ENCODE data around the gene RAB5A. TPM values are rescaled to one million over a fixed set of nuclear protein-coding genes. Genes with fewer than 3 reads are reported as not detected.

RAB5A gene
- total and polyA plus RNA-seq, 2 donors (not counting 3 experiments of a cell fraction or from before 2014, with no cell fraction given), result 20.6 to 63.8 TPM

- BruUV-seq (replicated peaks), result no TSS peak
- dilution Hi-C loops (cut with MboI; ENCODE audit: extremely low pct_ligation_motif_present, low sequenced_read_pairs), result no loop called here
These were observed 43.2 kb upstream of the RAB5A start for GRCh38 chr3:19903649-19904048.

DNA sequence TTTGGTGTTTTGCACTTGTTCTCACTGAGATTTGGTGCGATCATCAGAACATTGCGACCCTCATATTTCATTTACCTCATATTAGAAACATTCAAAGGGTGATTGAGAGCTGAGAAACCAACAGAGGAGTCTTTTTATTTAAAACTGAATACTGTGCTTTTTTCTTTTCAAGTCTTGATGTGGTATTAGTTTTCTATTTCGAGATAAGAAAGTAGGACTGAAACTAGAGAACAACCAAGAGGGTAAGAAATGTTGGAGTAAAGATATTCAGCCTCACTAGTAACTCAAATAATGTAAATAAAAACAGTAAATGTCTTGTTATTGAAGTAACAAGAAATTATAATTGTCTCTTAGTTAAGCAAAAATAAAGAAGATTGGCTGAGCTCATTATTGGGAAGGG, 39.4 kb upstream of the RAB5A start:
- no TSS peak for BruUV-seq (replicated peaks)
- POLR2A ChIA-PET, result no interaction called here
- Histone ChIP-seq H3K9me1 (replicated peaks; ENCODE audit: control insufficient read depth, extremely low read depth, insufficient read depth, low read length) (no peaks in the 10 kb centered on the region), H3K4me3 (replicated peaks in 1 of 3; ENCODE audit: insufficient read depth in 1 of 3, low read depth in 1 of 3, low read length in 3 of 3) (no peak overlapping the region), H3K9ac (replicated peaks; ENCODE audit: extremely low read depth, insufficient read depth, low read length) (no peak overlapping the region), H3K27me3 (ENCODE audit: control insufficient read depth in 2 of 2, insufficient read depth in 2 of 2, low read length in 2 of 2) (no peaks in the 10 kb centered on the region), H2AFZ (ENCODE audit: low read depth, low read length) (no peak overlapping the region), H4K20me1 (replicated peaks; ENCODE audit: control insufficient read depth, extremely low read depth, insufficient read depth, low read length) (no peaks in the 10 kb centered on the region), H3K4me2 (ENCODE audit: insufficient read depth, low read length) (no peak overlapping the region), H3K79me2 (ENCODE audit: control insufficient read depth, insufficient read depth, low read length) (no peaks in the 10 kb centered on the region), H3K4me1 (ENCODE audit: control insufficient read depth, extremely low read depth, insufficient read depth, low read length) (no peaks in the 10 kb centered on the region), H3K27ac (ENCODE audit: insufficient read depth, low read depth, low read length) (no peak overlapping the region), H3K9me3 (replicated peaks; ENCODE audit: control insufficient read depth, insufficient read depth, low read length) (no peaks in the 10 kb centered on the region), H3K36me3 (ENCODE audit: control insufficient read depth in 2 of 2, extremely low read depth in 1 of 2, insufficient read depth in 2 of 2, low read length in 2 of 2) (no peaks in the 10 kb centered on the region)
- TF ChIP-seq POLR2AphosphoS5 (IDR thresholded peaks at IDR 0.05; ENCODE audit: insufficient read depth, low read depth, low read length), result no peak
- TF ChIP-seq, protein P1, sequence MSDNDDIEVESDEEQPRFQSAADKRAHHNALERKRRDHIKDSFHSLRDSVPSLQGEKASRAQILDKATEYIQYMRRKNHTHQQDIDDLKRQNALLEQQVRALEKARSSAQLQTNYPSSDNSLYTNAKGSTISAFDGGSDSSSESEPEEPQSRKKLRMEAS (IDR thresholded peaks at IDR 0.05; ENCODE audit: insufficient read depth, insufficient read length), result no peak
- DNase-seq (ENCODE audit: low read depth, low spot score) (no peak), FAIRE-seq (no peak)
- CTCF ChIA-PET, result no interaction called here
- intact Hi-C loops (cut with micrococcal nuclease) (no loop called here), dilution Hi-C loops (cut with MboI; ENCODE audit: extremely low pct_ligation_motif_present, low sequenced_read_pairs) (no loop called here)

More at GRCh38 chr3:19903649-19904048, 43.2 kb upstream of the RAB5A start:
- Histone ChIP-seq H4K20me1 (replicated peaks; ENCODE audit: control insufficient read depth, extremely low read depth, insufficient read depth, low read length) (no peaks in the 10 kb centered on the region), H3K36me3 (ENCODE audit: control insufficient read depth in 2 of 2, extremely low read depth in 1 of 2, insufficient read depth in 2 of 2, low read length in 2 of 2) (no peaks in the 10 kb centered on the region), H3K4me1 (ENCODE audit: control insufficient read depth, extremely low read depth, insufficient read depth, low read length) (no peaks in the 10 kb centered on the region), H3K4me3 (replicated peaks in 1 of 3; ENCODE audit: insufficient read depth in 1 of 3, low read depth in 1 of 3, low read length in 3 of 3) (no peak overlapping the region), H3K27me3 (ENCODE audit: control insufficient read depth in 2 of 2, insufficient read depth in 2 of 2, low read length in 2 of 2) (no peaks in the 10 kb centered on the region), H2AFZ (ENCODE audit: low read depth, low read length) (no peak overlapping the region), H3K9me3 (replicated peaks; ENCODE audit: control insufficient read depth, insufficient read depth, low read length) (no peaks in the 10 kb centered on the region), H3K9me1 (replicated peaks; ENCODE audit: control insufficient read depth, extremely low read depth, insufficient read depth, low read length) (no peaks in the 10 kb centered on the region), H3K9ac (replicated peaks; ENCODE audit: extremely low read depth, insufficient read depth, low read length) (no peak overlapping the region), H3K79me2 (ENCODE audit: control insufficient read depth, insufficient read depth, low read length) (no peaks in the 10 kb centered on the region), H3K27ac (ENCODE audit: insufficient read depth, low read depth, low read length) (no peak overlapping the region), H3K4me2 (ENCODE audit: insufficient read depth, low read length) (no peak overlapping the region)
- FAIRE-seq (no peak), DNase-seq (ENCODE audit: low read depth, low spot score) (no peak)
- ChIA-PET POLR2A (no interaction called here), CTCF (no interaction called here)
- TF ChIP-seq POLR2A (IDR thresholded peaks at IDR 0.05; ENCODE audit: low read depth, low read length) (no peak), GATA2 (IDR thresholded peaks at IDR 0.05; ENCODE audit: insufficient read depth, insufficient read length, low read depth, low read length) (no peak), POLR2AphosphoS5 (IDR thresholded peaks at IDR 0.05; ENCODE audit: insufficient read depth, low read depth, low read length) (no peak), EZH2 (IDR thresholded peaks at IDR 0.05; ENCODE audit: borderline replicate concordance, low read depth, low read length, severe bottlenecking) (no peak), MYC (IDR thresholded peaks at IDR 0.05; ENCODE audit: low read depth, low read length) (no peak), FOS (IDR thresholded peaks at IDR 0.05; ENCODE audit: borderline replicate concordance, insufficient read depth, low read length) (no peak), JUN (IDR thresholded peaks at IDR 0.05; ENCODE audit: borderline replicate concordance, insufficient read depth, insufficient read length, low read depth) (no peak)
- TF ChIP-seq, protein P1 (IDR thresholded peaks at IDR 0.05; ENCODE audit: insufficient read depth, insufficient read length), result no peak
- intact Hi-C loops (cut with micrococcal nuclease), result no loop called here

Data from endothelial cell of umbilical vein (primary cell).